Mesendoderm (in vitro differentiated cells): Measurements from ENCODE around the gene ZDHHC4. TPM values are rescaled to one million over a fixed set of nuclear protein-coding genes. Genes with fewer than 3 reads are reported as not detected.

ENCODE experiments used
- DNase-seq: peaks from one replicate; pipeline ENCODE4 v3.0.0; 2013
- H2AK5ac ChIP-seq: 2 replicates; pipeline ENCODE4 v1.6.1; 2013; ENCODE audit warnings: low read length, inconsistent platforms
- H2BK120ac ChIP-seq: 2 replicates; pipeline ENCODE4 v1.6.1; 2013; ENCODE audit warnings: low read depth, mild to moderate bottlenecking, low read length, moderate library complexity, mixed read lengths
- H2BK15ac ChIP-seq: replicated peaks from 2 replicates; pipeline ENCODE4 v1.6.1; 2013; ENCODE audit warnings: low read depth, mild to moderate bottlenecking, moderate library complexity
- H2BK5ac ChIP-seq: 2 replicates; pipeline ENCODE4 v1.6.1; 2013; ENCODE audit warnings: low read length, inconsistent platforms
- H3K18ac ChIP-seq: 2 replicates; pipeline ENCODE4 v1.6.1; 2013; ENCODE audit warnings: mild to moderate bottlenecking, low read length, mixed read lengths
- H3K23ac ChIP-seq: one replicate; pipeline ENCODE4 v1.6.1; 2013; ENCODE audit warnings: low read length
- H3K27ac ChIP-seq: 2 replicates; pipeline ENCODE4 v1.5.1; 2013; ENCODE audit warnings: low read depth, mild to moderate bottlenecking, inconsistent platforms, low read length, moderate library complexity
- H3K27me3 ChIP-seq: 2 replicates; pipeline ENCODE4 v1.6.1; 2013; ENCODE audit warnings: low read length, control low read depth, mild to moderate bottlenecking, inconsistent platforms; ENCODE audit not compliant: insufficient read depth, poor library complexity
- H3K36me3 ChIP-seq: 2 replicates; pipeline ENCODE4 v1.6.1; 2013; ENCODE audit warnings: low read length, inconsistent platforms; ENCODE audit not compliant: control insufficient read depth, insufficient read depth
- H3K4ac ChIP-seq: one replicate; pipeline ENCODE4 v1.6.1; 2013; ENCODE audit warnings: low read depth, mild to moderate bottlenecking, low read length, moderate library complexity
- H3K4me1 ChIP-seq: 2 replicates; pipeline ENCODE4 v1.6.1; 2013; ENCODE audit warnings: low read depth, low read length, inconsistent platforms; ENCODE audit not compliant: control insufficient read depth
- H3K4me2 ChIP-seq: 2 replicates; pipeline ENCODE4 v1.6.1; 2013; ENCODE audit warnings: low read length
- H3K4me3 ChIP-seq: 2 replicates; pipeline ENCODE4 v1.5.1; 2013; ENCODE audit warnings: mild to moderate bottlenecking, low read length
- H3K56ac ChIP-seq: one replicate; pipeline ENCODE4 v1.6.1; 2013; ENCODE audit warnings: low read length
- H3K79me1 ChIP-seq: 2 replicates; pipeline ENCODE4 v1.6.1; 2013; ENCODE audit warnings: low read length, inconsistent platforms
- H3K79me2 ChIP-seq: 2 replicates; pipeline ENCODE4 v1.6.1; 2013; ENCODE audit warnings: mild to moderate bottlenecking, low read length; ENCODE audit not compliant: control insufficient read depth, insufficient read depth
- H3K9ac ChIP-seq: 2 replicates; pipeline ENCODE4 v1.6.1; 2013; ENCODE audit warnings: low read length, inconsistent platforms
- H4K5ac ChIP-seq: one replicate; pipeline ENCODE4 v1.6.1; 2013; ENCODE audit warnings: low read length
- H4K8ac ChIP-seq: one replicate; pipeline ENCODE4 v1.6.1; 2013; ENCODE audit warnings: low read depth, mild to moderate bottlenecking, control low read depth, low read length, moderate library complexity
- WGBS: extraction: QIAGEN DNeasy Blood & Tissue Kit; methylation state at CpG from one replicate; pipeline ENCODE4 v1.1.7; 2013; ENCODE audit warnings: low lambda C conversion rate, missing lambda C conversion rate; ENCODE audit not compliant: insufficient coverage; ENCODE audit errors: extremely low coverage; 5-methylcytosine and 5-hydroxymethylcytosine counted together
- polyA plus RNA-seq, 2 experiments: library from polyadenylated mRNA; stranded (reverse); fragments of 200-250 nt; gene quantifications; one replicate each; pipeline ENCODE4 v1.2.3, GENCODE V29; 2013

The ZDHHC4 gene
- polyA plus RNA-seq (2013, experiment 1 of 2): 47.4 TPM
- 43.1 TPM for polyA plus RNA-seq (2013, experiment 2 of 2)

GRCh38 chr7:6577369-6578113 lies at the start of gene ZDHHC4:
ZDHHC4 (plus strand) TSS chr7:6577454; CDS start chr7:6580562, 3,108 bp downstream.
- peak within 1 kb of the TSS; percentile 60 for H3K4ac ChIP-seq
- H3K79me2 ChIP-seq: no peaks in the 10 kb centered on the region
- WGBS: no CpG with 5 or more reads among the region's 51 CpGs
- no peaks in the 10 kb centered on the region for H3K79me1 ChIP-seq
- peaks cover 3% of the 10 kb centered on the region for H3K36me3 ChIP-seq
- no peak within 1 kb of the TSS for H2BK120ac ChIP-seq
- no peak within 1 kb of the TSS for H2AK5ac ChIP-seq
- peak within 1 kb of the TSS; percentile 91 for H3K9ac ChIP-seq
- H3K27ac ChIP-seq: peak within 1 kb of the TSS; percentile 80
- H3K27me3 ChIP-seq: no peaks in the 10 kb centered on the region
- H3K18ac ChIP-seq: peak within 1 kb of the TSS; percentile 62
- no peaks in the 10 kb centered on the region for H3K4me1 ChIP-seq
- peak; percentile 90 for DNase-seq
- no peak within 1 kb of the TSS for H4K5ac ChIP-seq
- peak within 1 kb of the TSS; percentile 74 for H2BK5ac ChIP-seq
- no peak within 1 kb of the TSS for H3K23ac ChIP-seq
- H3K56ac ChIP-seq: peak within 1 kb of the TSS; percentile 94
- H3K4me3 ChIP-seq: peak within 1 kb of the TSS; percentile 67
- H4K8ac ChIP-seq: peak within 1 kb of the TSS; percentile 59
- H3K4me2 ChIP-seq: peak within 1 kb of the TSS; percentile 71
- no peak within 1 kb of the TSS for H2BK15ac ChIP-seq

- Histone ChIP-seq H4K5ac (no peak overlapping the region), H3K56ac (no peak overlapping the region), H2BK15ac (no peak overlapping the region), H2AK5ac (no peak overlapping the region), H3K9ac (no peak overlapping the region), H3K4ac (no peak overlapping the region), H3K18ac (no peak overlapping the region), H3K79me1 (no peaks in the 10 kb centered on the region), H3K4me2 (no peak overlapping the region), H3K4me1 (no peaks in the 10 kb centered on the region), H3K27ac (no peak overlapping the region), H3K27me3 (peaks cover 8% of the 10 kb centered on the region), H2BK5ac (no peak overlapping the region), H3K36me3 (no peaks in the 10 kb centered on the region), H4K8ac (no peak overlapping the region), H3K4me3 (no peak overlapping the region), H3K79me2 (no peaks in the 10 kb centered on the region), H2BK120ac (no peak overlapping the region), H3K23ac (no peak overlapping the region)
- DNase-seq: no peak
- WGBS: no CpG with 5 or more reads among the region's 13 CpGs
Measured at GRCh38 chr7:6528401-6529130, 48.7 kb upstream of the ZDHHC4 start.

GRCh38 chr7:6529643-6530042 lies 47.6 kb upstream of the ZDHHC4 start:
- Histone ChIP-seq H2AK5ac (no peak overlapping the region), H3K27me3 (peaks cover 8% of the 10 kb centered on the region), H3K4me3 (no peak overlapping the region), H3K18ac (no peak overlapping the region), H3K4me2 (no peak overlapping the region), H3K36me3 (no peaks in the 10 kb centered on the region), H3K79me1 (no peaks in the 10 kb centered on the region), H3K23ac (no peak overlapping the region), H2BK120ac (no peak overlapping the region), H3K9ac (no peak overlapping the region), H4K5ac (no peak overlapping the region), H3K27ac (no peak overlapping the region), H3K4ac (no peak overlapping the region), H2BK5ac (no peak overlapping the region), H3K79me2 (no peaks in the 10 kb centered on the region), H2BK15ac (no peak overlapping the region), H3K4me1 (no peaks in the 10 kb centered on the region), H4K8ac (no peak overlapping the region), H3K56ac (no peak overlapping the region)
- no CpG with 5 or more reads among the region's 6 CpGs for WGBS
- no peak for DNase-seq

- peak; percentile 54 for DNase-seq
- Histone ChIP-seq H3K18ac (peak overlapping the region; percentile 42), H3K36me3 (no peaks in the 10 kb centered on the region), H3K9ac (peak overlapping the region; percentile 58), H3K4me1 (no peaks in the 10 kb centered on the region), H3K27ac (no peak overlapping the region), H3K23ac (no peak overlapping the region), H2AK5ac (no peak overlapping the region), H3K4me2 (peak overlapping the region; percentile 47), H2BK120ac (no peak overlapping the region), H2BK15ac (no peak overlapping the region), H3K56ac (peak overlapping the region; percentile 69), H3K4me3 (peak overlapping the region; percentile 55), H4K5ac (no peak overlapping the region), H3K4ac (no peak overlapping the region), H3K27me3 (peaks cover 8% of the 10 kb centered on the region), H4K8ac (no peak overlapping the region), H3K79me1 (no peaks in the 10 kb centered on the region), H3K79me2 (no peaks in the 10 kb centered on the region), H2BK5ac (no peak overlapping the region)
- WGBS: no CpG with 5 or more reads among the region's 74 CpGs
Measured at GRCh38 chr7:6530626-6531491, 46.4 kb upstream of the ZDHHC4 start.

DNA sequence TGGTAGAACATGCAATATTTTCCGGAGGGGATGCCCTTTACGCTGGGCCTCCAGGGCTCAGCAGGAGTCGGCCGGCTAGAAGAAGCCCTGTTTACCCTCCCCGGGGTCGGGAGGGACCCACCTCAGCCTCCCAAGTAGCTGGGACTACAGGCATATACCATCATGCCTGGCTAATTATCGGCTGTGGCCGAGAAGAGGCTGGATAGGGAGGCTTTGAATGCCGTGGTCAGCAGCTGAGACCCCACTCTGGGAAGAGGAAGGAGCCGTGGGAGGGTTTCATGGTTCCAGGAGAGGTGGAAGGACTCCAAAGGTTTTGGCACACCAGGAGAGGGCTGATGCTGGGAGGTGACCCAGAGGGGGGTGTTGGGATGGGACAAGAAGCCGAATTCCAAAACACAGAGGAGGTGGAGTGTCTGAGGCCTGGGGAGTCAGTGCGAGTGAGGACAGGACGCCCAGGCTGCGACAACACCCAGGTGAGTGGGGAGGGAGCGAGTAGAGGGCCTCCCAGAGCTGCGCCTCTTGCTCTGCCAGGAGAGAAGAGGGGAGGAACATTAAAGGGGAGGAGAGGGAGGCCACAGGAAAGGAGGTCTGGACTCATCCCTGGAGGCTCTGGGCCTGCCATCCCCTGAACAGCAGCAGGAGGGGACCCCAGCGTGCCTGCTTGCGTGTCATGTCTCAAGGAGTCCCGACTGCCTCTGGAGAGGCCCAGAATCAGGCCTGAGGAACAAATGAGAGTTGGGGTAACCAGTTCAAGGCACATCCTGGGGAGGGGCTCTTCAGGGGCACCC lies 45.6 kb upstream of the ZDHHC4 start:
- Histone ChIP-seq H3K4me2 (peak overlapping the region; percentile 47), H4K5ac (no peak overlapping the region), H3K79me2 (no peaks in the 10 kb centered on the region), H3K4ac (no peak overlapping the region), H2BK15ac (no peak overlapping the region), H3K9ac (peak overlapping the region; percentile 39), H3K56ac (peak overlapping the region; percentile 61), H2BK120ac (no peak overlapping the region), H3K36me3 (no peaks in the 10 kb centered on the region), H4K8ac (no peak overlapping the region), H3K27ac (no peak overlapping the region), H2BK5ac (no peak overlapping the region), H3K27me3 (peaks cover 7% of the 10 kb centered on the region), H3K4me3 (peak overlapping the region; percentile 18), H2AK5ac (no peak overlapping the region), H3K23ac (no peak overlapping the region), H3K18ac (peak overlapping the region; percentile 42), H3K79me1 (no peaks in the 10 kb centered on the region), H3K4me1 (no peaks in the 10 kb centered on the region)
- no peak for DNase-seq
- WGBS: no CpG with 5 or more reads among the region's 19 CpGs
